Measurements from ENCODE around the gene PARD3.

- TF ChIP-seq CTCF (IDR thresholded peaks at IDR 0.05; ENCODE audit: insufficient read depth, low read length, poor library complexity, severe bottlenecking) (no peak), EZH2phosphoT487 (conservative IDR thresholded peaks at IDR 0.05; ENCODE audit: low read length) (no peak)
Measured at GRCh38 chr10:34570887-34571286, 244.2 kb downstream of the PARD3 start.
